H1 (cell line): ENCODE measurements around the gene USP30. TPM values are rescaled to one million over a fixed set of nuclear protein-coding genes. Genes with fewer than 3 reads are reported as not detected.

ENCODE experiments used
- CTCF ChIA-PET: fragments of 300-600 bp; sonication (Branson Sonifier 250); formaldehyde crosslinking; loops from one replicate; lab custom pipeline; 2021; ENCODE audit not compliant: partially characterized antibody; lab: Charles Lee
- POLR2A ChIA-PET: fragments of 300-600 bp; sonication (Branson Sonifier 250); formaldehyde crosslinking; loops from one replicate; lab custom pipeline; 2021; ENCODE audit warnings: inconsistent platforms; ENCODE audit not compliant: partially characterized antibody; lab: Charles Lee
- DNase-seq, 2 experiments: peaks; one replicate each; pipeline versions ENCODE4 v3.0.0 to v3.0.0-alpha.2; 2010 to 2022; ENCODE audit warnings: low spot score in 2 of 2, low read depth in 1 of 2, mixed read lengths in 1 of 2
- FAIRE-seq: peaks from 2 replicates; lab custom pipeline; 2011; peaks lifted over from hg19 to GRCh38; lab: Jason Lieb, UNC
- H2AFZ ChIP-seq: 2 replicates; pipeline ENCODE4 v1.8.1; 2012; ENCODE audit warnings: low read length, inconsistent platforms
- H2AK5ac ChIP-seq: 2 replicates; pipeline ENCODE4 v1.6.1; 2013; ENCODE audit warnings: low read depth, low read length
- H2BK120ac ChIP-seq: replicated peaks from 2 replicates; pipeline ENCODE3; 2013; ENCODE audit warnings: low read depth, low read length, inconsistent platforms
- H2BK12ac ChIP-seq: 2 replicates; pipeline ENCODE4 v1.6.1; 2013; ENCODE audit warnings: low read depth, low read length
- H2BK15ac ChIP-seq: 2 replicates; pipeline ENCODE4 v1.6.1; 2013; ENCODE audit warnings: low read length
- H2BK20ac ChIP-seq: 2 replicates; pipeline ENCODE4 v1.6.1; 2013; ENCODE audit warnings: low read length
- H2BK5ac ChIP-seq: 2 replicates; pipeline ENCODE4 v1.6.1; 2013; ENCODE audit warnings: low read depth, low read length
- H3K14ac ChIP-seq: 2 replicates; pipeline ENCODE4 v1.6.1; 2013; ENCODE audit warnings: inconsistent platforms; ENCODE audit not compliant: insufficient read length
- H3K18ac ChIP-seq: 2 replicates; pipeline ENCODE4 v1.6.1; 2013; ENCODE audit warnings: low read length; ENCODE audit errors: extremely low read depth
- H3K23ac ChIP-seq: 2 replicates; pipeline ENCODE4 v1.6.1; 2013; ENCODE audit warnings: inconsistent platforms; ENCODE audit not compliant: insufficient read length
- H3K23me2 ChIP-seq: 2 replicates; pipeline ENCODE4 v1.6.1; 2013; ENCODE audit warnings: low read depth, low read length
- H3K27ac ChIP-seq: 2 replicates; pipeline ENCODE4 v1.6.1; 2011; ENCODE audit warnings: low read depth, low read length, inconsistent platforms
- H3K27me3 ChIP-seq, 4 experiments: replicated peaks in 1 of 4; 1 replicate in 1 of 4; 2 replicates in 3 of 4; pipeline versions ENCODE4 v1.6.1 to v1.8.1; 2011 to 2013; ENCODE audit warnings: low read length in 3 of 4, mild to moderate bottlenecking in 3 of 4, inconsistent platforms in 2 of 4, mixed read lengths in 2 of 4, moderate library complexity in 1 of 4; ENCODE audit not compliant: control insufficient read depth in 3 of 4, insufficient read depth in 3 of 4; ENCODE audit errors: extremely low read depth in 1 of 4
- H3K36me3 ChIP-seq, 4 experiments: 2 replicates each; pipeline versions ENCODE4 v1.6.1 to v1.8.1; 2011 to 2013; ENCODE audit warnings: mild to moderate bottlenecking in 4 of 4, low read length in 3 of 4, moderate library complexity in 2 of 4, control low read depth in 1 of 4, inconsistent platforms in 1 of 4; ENCODE audit not compliant: insufficient read depth in 4 of 4, control insufficient read depth in 2 of 4
- H3K4ac ChIP-seq: replicated peaks from 2 replicates; pipeline ENCODE3; 2013; ENCODE audit warnings: low read length, low read depth, mixed read lengths, inconsistent platforms; ENCODE audit not compliant: insufficient read length
- H3K4me1 ChIP-seq, 4 experiments: replicated peaks in 1 of 4; 1 replicate in 1 of 4; 2 replicates in 3 of 4; pipeline versions ENCODE4 v1.6.1 to v1.8.1; 2011 to 2013; ENCODE audit warnings: low read length in 3 of 4, inconsistent platforms in 2 of 4, mixed read lengths in 1 of 4; ENCODE audit not compliant: insufficient read depth in 4 of 4, control insufficient read depth in 3 of 4
- H3K4me2 ChIP-seq, 2 experiments: 2 replicates each; pipeline versions ENCODE4 v1.6.1 to v1.8.1; 2011 to 2013; ENCODE audit warnings: low read depth in 2 of 2, low read length in 2 of 2, control low read depth in 1 of 2, inconsistent platforms in 1 of 2, mild to moderate bottlenecking in 1 of 2; ENCODE audit not compliant: insufficient read depth in 1 of 2
- H3K4me3 ChIP-seq, 4 experiments: fragments of 200-600, 300-600 bp in 1 of 4; sonication (generic), shearing (Covaris generic), sonication (Bioruptor Twin) in 1 of 4; 2 replicates each; pipeline versions ENCODE4 v1.5.1 to v1.8.1; 2011 to 2016; ENCODE audit warnings: low read length in 4 of 4, low read depth in 3 of 4, control low read depth in 2 of 4, inconsistent platforms in 2 of 4, mild to moderate bottlenecking in 2 of 4, mixed read lengths in 1 of 4, moderate library complexity in 1 of 4; ENCODE audit not compliant: insufficient read depth in 2 of 4; ENCODE audit errors: extremely low read depth in 1 of 4
- H3K56ac ChIP-seq: replicated peaks from 2 replicates; pipeline ENCODE3; 2013; ENCODE audit warnings: low read depth, mild to moderate bottlenecking, mixed read lengths, low read length, inconsistent platforms; ENCODE audit not compliant: insufficient read length
- H3K79me1 ChIP-seq: 2 replicates; pipeline ENCODE4 v1.6.1; 2013; ENCODE audit warnings: low read depth, low read length, control low read depth
- H3K79me2 ChIP-seq, 2 experiments: 2 replicates each; pipeline versions ENCODE4 v1.6.1 to v1.8.1; 2012 to 2013; ENCODE audit warnings: low read length in 2 of 2, mild to moderate bottlenecking in 2 of 2, inconsistent platforms in 1 of 2; ENCODE audit not compliant: insufficient read depth in 2 of 2, control insufficient read depth in 1 of 2
- H3K9ac ChIP-seq, 4 experiments: replicated peaks in 1 of 4; 1 replicate in 1 of 4; 2 replicates in 3 of 4; pipeline versions ENCODE4 v1.6.1 to v1.8.1; 2011 to 2013; ENCODE audit warnings: low read depth in 3 of 4, low read length in 3 of 4, control low read depth in 2 of 4, mild to moderate bottlenecking in 2 of 4, moderate library complexity in 2 of 4, inconsistent platforms in 1 of 4; ENCODE audit errors: extremely low read depth in 1 of 4
- H3K9me3 ChIP-seq, 2 experiments: 2 replicates each; pipeline versions ENCODE4 v1.6.1 to v1.8.1; 2012 to 2013; ENCODE audit warnings: mild to moderate bottlenecking in 2 of 2, moderate library complexity in 2 of 2, control low read depth in 1 of 2, inconsistent platforms in 1 of 2, low read depth in 1 of 2, low read length in 1 of 2, mixed read lengths in 1 of 2; ENCODE audit not compliant: insufficient read depth in 2 of 2
- H4K20me1 ChIP-seq, 2 experiments: replicated peaks in 1 of 2; 2 replicates each; pipeline versions ENCODE3 to v1.8.1; 2011 to 2013; ENCODE audit warnings: inconsistent platforms in 2 of 2, low read length in 2 of 2, mild to moderate bottlenecking in 1 of 2; ENCODE audit not compliant: insufficient read depth in 2 of 2, control insufficient read depth in 1 of 2
- H4K5ac ChIP-seq: 2 replicates; pipeline ENCODE4 v1.6.1; 2013; ENCODE audit warnings: low read length, low read depth, mixed read lengths, inconsistent platforms; ENCODE audit not compliant: insufficient read length
- H4K8ac ChIP-seq: 2 replicates; pipeline ENCODE4 v1.8.0; 2013; ENCODE audit warnings: mild to moderate bottlenecking, moderate library complexity, low read length, inconsistent platforms; ENCODE audit not compliant: insufficient read depth; ENCODE audit errors: extremely low read depth
- H4K91ac ChIP-seq: replicated peaks from 2 replicates; pipeline ENCODE3; 2013; ENCODE audit warnings: low read length, mixed read lengths, inconsistent platforms; ENCODE audit not compliant: insufficient read length
- GTF2F1 ChIP-seq: IDR thresholded peaks from 2 replicates; pipeline ENCODE4 v1.6.1; 2012; ENCODE audit warnings: low read depth, low read length, improper control_type of control experiment, borderline replicate concordance
- polyA plus RNA-seq, 7 experiments: library from polyadenylated mRNA; depleted of rRNA in 3 of 7; stranded (reverse) in 5 of 7; unstranded in 2 of 7; fragments of >200 nt in 5 of 7; fragments of 200-250 nt in 2 of 7; gene quantifications; 1 replicate in 5 of 7; 2 replicates in 1 of 7; 4 replicates in 1 of 7; pipeline versions ENCODE4 v1.2.1 to v1.2.3, GENCODE V29; 2011 to 2013; ENCODE audit warnings: missing spikeins in 2 of 7, mixed read lengths in 2 of 7
- total RNA-seq: library from RNA; stranded (reverse); fragmentation: NEBNext Ultra II Directional; extraction: Animal tissue kit (Norgen Biotek cat#: 25700); gene quantifications from 2 replicates; pipeline ENCODE4 v1.2.1, GENCODE V29; 2021

The USP30 gene
- total and polyA plus RNA-seq, 2 of the 8 experiments (the other 6 are each of a cell fraction or from before 2014, with no cell fraction given), result 7.0 to 12.2 TPM

DNA sequence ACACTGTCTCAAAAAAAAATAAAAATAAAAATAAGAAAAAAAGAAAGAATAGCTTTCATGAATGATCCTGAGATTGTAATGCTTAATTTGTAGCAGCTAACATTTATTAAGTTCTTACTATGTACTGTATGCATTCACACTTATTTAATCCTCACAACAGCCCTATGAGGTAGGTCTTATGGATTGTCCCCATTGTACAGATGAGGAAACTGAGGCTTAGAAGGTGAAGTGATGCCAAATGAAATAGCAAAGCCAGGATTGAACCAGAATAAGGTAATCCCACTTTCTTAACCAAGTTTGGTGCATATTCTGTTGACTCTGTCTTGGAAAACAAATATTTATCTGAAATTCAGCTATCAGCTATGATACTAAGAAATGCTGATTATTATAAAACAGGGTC lies 2.1 kb downstream of the USP30 start:
- H2BK15ac ChIP-seq, result no peak overlapping the region
- H2AFZ ChIP-seq, result no peak overlapping the region
- CTCF ChIA-PET, result interaction anchor here (0.8 to 1.9 kb wide), 3 partner anchors 13 to 171 kb away, joined by 3 to 6 read pairs (median 4); no protein-coding TSS in a partner anchor
- H3K56ac ChIP-seq, result no peak overlapping the region
- no peak overlapping the region for H2BK120ac ChIP-seq
- POLR2A ChIA-PET, result interaction anchor here (1.5 kb wide), 1 partner anchor 41 kb away, joined by 4 read pairs; no protein-coding TSS in a partner anchor
- no peaks in the 10 kb centered on the region for H3K79me2 ChIP-seq
- no peak overlapping the region for H3K23ac ChIP-seq
- TF ChIP-seq GTF2F1, result no peak
- no peak overlapping the region for H3K27ac ChIP-seq
- no peaks in the 10 kb centered on the region for H3K23me2 ChIP-seq
- H3K18ac ChIP-seq, result no peak overlapping the region
- DNase-seq (no peak), FAIRE-seq (no peak)
- no peak overlapping the region for H2BK5ac ChIP-seq
- no peaks in the 10 kb centered on the region for H3K36me3 ChIP-seq
- H4K20me1 ChIP-seq, result no peaks in the 10 kb centered on the region
- H3K4ac ChIP-seq, result no peak overlapping the region
- no peak overlapping the region for H2BK12ac ChIP-seq
- H3K9ac ChIP-seq, result no peak overlapping the region
- no peak overlapping the region for H3K14ac ChIP-seq
- no peak overlapping the region for H4K5ac ChIP-seq
- H2AK5ac ChIP-seq, result no peak overlapping the region
- H3K4me3 ChIP-seq, result no peak overlapping the region
- H3K79me1 ChIP-seq, result no peaks in the 10 kb centered on the region
- no peak overlapping the region for H4K8ac ChIP-seq
- H3K27me3 ChIP-seq, result no peaks in the 10 kb centered on the region
- no peaks in the 10 kb centered on the region for H3K9me3 ChIP-seq
- no peak overlapping the region for H4K91ac ChIP-seq
- no peak overlapping the region for H2BK20ac ChIP-seq
- no peaks in the 10 kb centered on the region; a peak in 1 of 7 replicates for H3K4me1 ChIP-seq
- H3K4me2 ChIP-seq, result no peak overlapping the region
